GM10847 (cell line): ENCODE results near the gene ACSL1.

Experiments
- POLR2A ChIP-seq: IDR thresholded peaks from 2 replicates; pipeline ENCODE4 v1.6.1; 2011; ENCODE audit not compliant: insufficient read length; ENCODE audit errors: extremely low read depth

Gene ACSL1

GRCh38 chr4:184822356-184822755, 3.4 kb downstream of the ACSL1 start:
- no peak for TF ChIP-seq POLR2A

- TF ChIP-seq POLR2A = no peak
These were observed 4.5 kb downstream of the ACSL1 start for GRCh38 chr4:184821242-184821641.

GRCh38 chr4:184819786-184820185, 6.0 kb downstream of the ACSL1 start:
- no peak for TF ChIP-seq POLR2A

GRCh38 chr4:184818216-184818564, 7.6 kb downstream of the ACSL1 start:
- no peak for TF ChIP-seq POLR2A

- TF ChIP-seq POLR2A = no peak
These were observed 8.1 kb downstream of the ACSL1 start for GRCh38 chr4:184817494-184818215.

GRCh38 chr4:184816962-184817361, 8.8 kb downstream of the ACSL1 start:
- no peak for TF ChIP-seq POLR2A

- TF ChIP-seq POLR2A = no peak
These were observed 10.5 kb downstream of the ACSL1 start for GRCh38 chr4:184815046-184815877.

- TF ChIP-seq POLR2A = no peak
These were observed 11.1 kb downstream of the ACSL1 start for GRCh38 chr4:184814686-184815045.

GRCh38 chr4:184812651-184813181, 13.1 kb downstream of the ACSL1 start:
- no peak for TF ChIP-seq POLR2A

GRCh38 chr4:184812199-184812542, 13.6 kb downstream of the ACSL1 start:
- no peak for TF ChIP-seq POLR2A

GRCh38 chr4:184811526-184812198, 14.1 kb downstream of the ACSL1 start:
- no peak for TF ChIP-seq POLR2A

GRCh38 chr4:184810720-184811119, 15.0 kb downstream of the ACSL1 start:
- TF ChIP-seq POLR2A = no peak

GRCh38 chr4:184808713-184809050, 17.1 kb downstream of the ACSL1 start:
- no peak for TF ChIP-seq POLR2A

- no peak for TF ChIP-seq POLR2A
These were observed 17.7 kb downstream of the ACSL1 start for GRCh38 chr4:184807797-184808712.

GRCh38 chr4:184807256-184807655, 18.5 kb downstream of the ACSL1 start:
- no peak for TF ChIP-seq POLR2A
